DMS79 (cell line): ENCODE data around the gene EEF1AKMT2.
"Not testable (repeated sequence)": the region's sequence is repeated elsewhere in the genome, so short reads cannot be mapped to it uniquely, and the experiment has no call there.

Source experiments
- DNase-seq: peaks from one replicate; lab custom pipeline; 2025; lab: John Stamatoyannopoulos, UW

EEF1AKMT2 gene

DNA sequence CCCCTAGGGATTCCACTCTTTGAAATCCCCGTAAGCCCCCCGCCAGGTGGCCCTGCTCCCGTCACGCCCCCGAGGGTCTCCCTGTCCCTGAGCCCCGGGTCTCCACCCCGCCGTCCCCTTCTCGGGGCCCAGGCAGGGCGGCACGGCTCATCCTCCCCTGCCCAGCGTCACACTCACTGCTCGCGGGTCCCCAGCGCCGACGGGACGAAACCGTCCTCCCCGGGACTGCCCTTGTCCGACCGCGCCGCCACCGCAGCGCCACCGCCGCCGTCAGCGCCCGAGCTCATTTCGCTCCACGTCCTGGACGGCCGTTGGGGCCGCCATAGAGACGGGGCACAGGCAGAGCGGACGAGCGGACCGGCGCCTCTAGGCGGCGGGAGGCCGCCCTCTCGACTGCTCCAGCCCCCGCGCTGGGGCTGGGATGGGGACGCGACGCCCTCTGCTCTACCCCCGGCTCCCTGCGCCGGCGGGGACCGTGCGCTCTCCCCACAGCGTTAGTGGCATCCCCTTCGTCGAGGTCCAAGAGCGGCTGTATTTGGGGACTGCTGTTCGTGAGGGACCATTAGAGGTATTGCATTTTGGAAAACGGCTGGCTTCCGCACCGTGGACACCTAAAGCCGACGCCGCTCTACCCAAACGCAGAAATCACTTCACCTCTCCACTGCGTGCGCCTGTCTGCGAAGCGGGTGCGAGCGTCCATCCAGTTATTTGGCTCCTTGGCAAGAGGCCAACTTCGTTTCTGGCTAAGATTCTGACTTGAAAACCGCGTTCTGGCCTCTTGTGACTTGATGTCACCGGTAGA lies at the start of gene EEF1AKMT2:
Gene EEF1AKMT2, minus strand, starts transcription at position 341 of the 802 bp plus-strand sequence. Its CDS starts 54 bp downstream, at position 287.
- peak; percentile 38 for DNase-seq

DNA sequence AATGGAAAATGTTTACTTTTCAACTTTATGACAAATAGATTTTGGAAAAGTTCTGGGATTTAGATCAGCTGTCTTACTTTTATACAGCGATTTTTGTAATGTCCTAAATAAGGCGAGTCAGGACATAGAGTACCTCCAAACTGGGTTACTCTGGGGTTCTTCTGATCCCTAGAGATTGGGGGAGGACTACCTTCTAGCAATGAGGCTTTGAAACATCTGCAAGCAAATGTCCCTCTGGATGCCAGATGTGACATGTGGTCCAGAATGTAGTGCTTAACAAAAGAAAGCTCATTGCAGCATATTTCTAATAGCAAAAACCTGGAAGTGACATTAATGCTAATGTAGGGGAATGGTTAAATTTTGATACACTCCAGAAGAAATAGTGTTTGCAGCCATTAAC lies 46.0 kb upstream of the EEF1AKMT2 start:
- DNase-seq: no peak

DNA sequence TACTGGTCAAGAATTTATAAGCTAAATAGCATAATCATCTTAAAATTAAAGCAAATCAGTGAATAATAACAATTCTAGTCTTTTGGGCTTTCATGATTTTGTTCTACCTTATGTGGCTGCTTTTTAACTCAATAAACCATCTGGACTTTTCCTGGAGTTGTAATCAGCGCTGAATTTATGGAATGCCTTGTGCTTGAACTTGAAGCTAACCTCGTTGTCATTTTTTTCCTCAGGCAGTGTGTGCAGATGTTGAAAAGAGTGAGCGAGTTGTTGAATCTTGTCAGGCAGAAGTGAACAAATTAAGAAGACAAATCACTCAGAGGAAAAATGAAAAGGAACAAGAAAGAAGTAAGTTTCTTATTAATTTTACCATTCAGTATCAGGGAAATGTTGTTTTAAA lies 39.4 kb upstream of the EEF1AKMT2 start:
- no peak for DNase-seq

DNA sequence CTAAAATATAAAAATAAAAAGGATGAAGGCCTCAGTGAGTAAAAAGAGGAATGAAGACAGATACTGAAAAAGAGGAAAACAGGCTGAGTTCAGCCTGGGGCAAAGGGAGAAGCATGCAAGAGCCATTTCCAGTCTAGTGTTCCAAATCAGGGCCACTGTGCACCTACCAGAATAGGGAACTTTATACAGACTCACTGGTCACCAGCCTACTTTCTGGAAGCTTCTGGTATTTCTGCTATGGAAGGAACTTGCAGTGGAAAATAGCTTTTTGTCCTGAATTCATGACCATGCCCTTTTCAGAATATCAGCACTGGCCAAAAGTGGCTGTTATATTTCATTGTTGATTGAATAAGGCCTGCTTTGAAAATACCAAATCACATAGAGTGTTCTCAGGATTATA lies 38.8 kb upstream of the EEF1AKMT2 start:
- DNase-seq: no peak

DNA sequence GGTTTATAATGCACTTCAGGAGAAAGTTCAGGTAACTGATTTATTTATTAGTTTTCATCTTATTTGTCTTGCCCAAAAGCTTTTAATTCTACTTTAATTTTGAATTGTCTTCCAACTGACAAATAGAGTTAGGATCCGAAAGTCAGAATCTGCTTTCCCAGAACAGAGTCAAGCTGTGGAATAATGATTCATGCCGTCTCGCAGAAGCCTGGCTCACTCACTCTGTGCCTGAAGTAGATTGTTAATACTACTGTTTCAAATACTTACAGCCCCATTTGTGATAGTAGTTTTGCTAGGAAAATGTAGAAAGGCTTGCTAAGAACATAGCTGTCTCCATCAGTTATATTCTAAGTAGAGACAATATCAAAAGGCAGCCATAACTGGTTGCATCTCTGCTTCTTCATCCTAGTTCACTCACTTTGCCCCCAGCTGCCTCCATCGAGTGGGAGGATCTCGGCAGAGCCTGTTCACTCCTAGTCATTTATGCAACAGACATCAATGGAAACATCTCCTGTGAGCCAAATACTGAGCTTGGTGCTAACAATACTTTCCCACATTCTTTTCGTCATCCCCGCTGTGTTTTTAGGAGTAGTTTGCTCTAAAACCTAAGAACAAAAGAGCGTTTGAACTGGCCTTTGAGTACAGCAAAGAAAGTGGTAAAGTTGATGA lies 37.9 kb upstream of the EEF1AKMT2 start:
- no peak for DNase-seq

DNA sequence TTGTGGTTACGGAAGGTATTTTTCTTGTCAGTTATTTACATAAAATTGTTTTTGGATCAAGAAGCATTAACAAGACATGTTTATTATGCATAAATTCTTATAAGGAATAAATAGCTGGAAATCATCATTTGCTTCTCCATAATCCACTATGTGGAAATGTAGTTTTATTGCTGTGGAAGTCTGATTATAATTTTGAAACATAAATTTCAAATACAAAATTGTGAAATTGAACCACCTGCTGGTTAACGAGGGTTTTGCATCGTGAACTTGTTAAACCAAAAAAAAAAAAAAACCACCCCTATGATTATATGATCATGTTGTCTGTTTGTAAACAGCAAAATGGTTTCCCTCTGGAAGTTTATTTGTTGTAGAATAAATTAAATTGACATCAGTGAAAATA lies 35.8 kb upstream of the EEF1AKMT2 start:
- DNase-seq: no peak

DNA sequence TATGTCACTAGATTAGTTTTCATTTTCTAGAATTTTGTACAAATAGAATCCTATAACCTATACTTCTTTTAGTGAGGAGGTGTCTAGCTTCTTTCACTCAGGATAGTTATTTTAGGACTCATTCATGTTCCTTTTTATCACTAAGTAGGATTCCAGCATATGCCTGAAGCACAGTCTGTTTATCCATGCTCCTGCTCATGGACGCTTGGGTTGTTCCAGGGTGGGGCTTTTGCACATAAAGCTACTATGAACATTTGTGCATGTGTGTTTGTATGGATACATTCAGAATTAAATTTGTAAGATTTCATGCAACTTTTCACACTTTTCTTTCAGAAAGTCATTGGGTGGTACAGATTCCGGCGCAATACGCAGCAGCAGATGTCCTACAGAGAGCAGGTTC lies 34.6 kb upstream of the EEF1AKMT2 start:
- DNase-seq: no peak

DNA sequence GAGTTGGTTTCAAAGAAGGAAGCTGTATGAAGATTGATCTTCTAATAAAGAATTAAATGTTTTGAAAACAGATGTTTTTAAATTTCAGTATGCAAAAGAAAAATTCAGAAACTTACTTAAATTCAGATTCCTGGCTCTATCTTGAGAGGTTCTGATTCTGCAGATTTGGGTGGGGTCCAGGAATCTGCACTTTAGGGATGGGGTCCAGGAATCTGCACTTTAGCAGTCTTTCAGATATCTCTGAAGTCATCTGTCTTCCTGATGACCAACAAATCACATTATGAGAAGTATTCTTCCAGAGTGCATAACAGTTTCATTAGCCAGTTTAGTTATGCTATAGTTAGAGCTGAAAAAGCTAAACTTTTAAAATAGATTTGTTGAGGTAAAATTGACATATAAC lies 34.0 kb upstream of the EEF1AKMT2 start:
- DNase-seq: no peak

DNA sequence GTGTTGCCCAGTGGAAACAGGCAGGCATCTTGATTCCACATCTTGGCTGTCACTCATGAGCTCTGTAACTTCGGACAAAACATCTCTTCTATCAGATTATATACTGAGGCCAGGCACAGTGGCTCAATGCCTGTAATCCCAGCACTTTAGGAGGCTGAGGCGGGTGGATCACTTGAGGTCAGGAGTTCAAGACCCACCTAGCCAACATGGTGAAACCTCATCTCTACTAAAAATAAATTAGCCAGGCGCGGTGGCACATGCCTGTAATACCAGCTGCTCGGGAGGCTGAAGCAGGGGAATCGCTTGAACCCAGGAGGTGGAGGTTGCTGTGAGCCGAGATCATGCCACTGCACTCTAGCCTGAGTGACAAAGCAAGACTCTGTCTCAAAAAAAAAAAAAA lies 33.2 kb upstream of the EEF1AKMT2 start:
- not testable (repeated sequence) for DNase-seq

DNA sequence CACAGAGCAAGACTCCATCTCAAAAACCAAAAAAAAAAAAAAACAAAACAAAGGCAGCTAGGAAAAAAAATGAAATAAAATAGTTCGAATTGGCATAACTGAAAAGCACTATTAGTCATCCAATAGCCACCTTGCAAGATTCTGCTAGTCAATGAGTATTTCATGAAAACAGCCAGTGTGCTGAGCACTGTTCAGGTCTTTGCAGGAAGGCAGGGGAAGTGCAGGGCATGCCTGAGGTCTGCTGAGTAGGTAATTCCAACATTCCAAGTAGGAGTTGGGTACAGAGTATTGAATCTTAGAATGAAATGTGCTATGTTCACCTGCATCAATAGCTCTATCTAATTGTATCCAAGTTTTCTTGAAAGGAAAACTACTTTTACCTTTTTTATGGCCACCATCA lies 32.8 kb upstream of the EEF1AKMT2 start:
- no peak for DNase-seq

DNA sequence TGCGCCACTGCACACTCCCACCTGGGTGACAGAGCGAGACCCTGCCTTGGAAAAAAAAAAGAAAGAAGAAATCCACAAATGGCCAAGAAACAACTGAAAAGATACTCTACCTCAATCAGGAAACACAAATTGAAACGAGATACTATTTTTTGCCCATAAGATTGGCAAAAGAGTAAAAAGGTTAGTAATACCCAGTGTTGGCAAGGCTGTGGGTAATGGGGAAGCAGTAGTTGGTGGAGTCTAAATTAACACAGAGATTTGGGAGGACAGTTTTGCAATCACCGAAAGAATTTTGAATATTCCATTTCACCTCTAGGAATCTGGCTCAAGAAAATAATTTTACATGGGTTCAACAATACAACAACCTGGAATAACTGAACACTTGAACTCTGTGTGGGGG lies 29.8 kb upstream of the EEF1AKMT2 start:
- no peak for DNase-seq

DNA sequence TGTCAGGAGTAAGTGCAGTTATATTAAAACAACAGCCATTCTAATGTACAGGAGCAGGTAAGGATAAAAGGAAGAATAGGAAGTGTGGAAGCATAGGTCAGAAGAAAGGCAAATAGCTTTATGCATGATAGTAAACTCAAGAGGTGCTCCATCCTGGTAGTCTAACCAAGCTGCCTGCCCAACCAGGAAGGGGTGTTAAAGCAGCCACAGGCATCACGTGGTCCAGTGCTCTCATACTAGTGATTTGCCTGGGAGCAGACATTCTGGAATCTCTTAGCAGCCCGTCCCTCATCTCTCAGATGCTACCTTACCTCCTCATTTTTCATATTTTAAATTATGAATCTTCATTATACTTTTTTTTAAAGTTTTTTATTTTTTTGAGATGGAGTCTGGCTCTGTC lies 28.4 kb upstream of the EEF1AKMT2 start:
- peak; percentile 33 for DNase-seq

DNA sequence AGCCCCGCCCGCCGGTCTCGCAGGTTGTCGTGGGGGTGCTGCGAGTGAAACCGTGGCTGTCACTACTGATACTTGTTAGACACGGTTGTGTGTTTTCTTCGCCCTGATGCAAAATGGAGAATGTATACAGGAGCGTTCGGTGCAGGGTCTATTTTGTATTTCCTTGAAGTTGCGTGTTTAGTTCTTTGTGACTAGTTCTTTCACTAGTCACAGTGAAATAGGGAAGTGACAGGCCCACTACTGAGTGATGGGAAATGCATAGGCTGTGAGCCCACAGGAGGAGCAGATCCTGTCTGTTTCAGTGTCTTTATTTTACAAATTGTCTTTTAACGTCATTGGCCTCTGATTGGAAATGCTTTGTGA lies 10.6 kb upstream of the EEF1AKMT2 start:
- no peak for DNase-seq

DNA sequence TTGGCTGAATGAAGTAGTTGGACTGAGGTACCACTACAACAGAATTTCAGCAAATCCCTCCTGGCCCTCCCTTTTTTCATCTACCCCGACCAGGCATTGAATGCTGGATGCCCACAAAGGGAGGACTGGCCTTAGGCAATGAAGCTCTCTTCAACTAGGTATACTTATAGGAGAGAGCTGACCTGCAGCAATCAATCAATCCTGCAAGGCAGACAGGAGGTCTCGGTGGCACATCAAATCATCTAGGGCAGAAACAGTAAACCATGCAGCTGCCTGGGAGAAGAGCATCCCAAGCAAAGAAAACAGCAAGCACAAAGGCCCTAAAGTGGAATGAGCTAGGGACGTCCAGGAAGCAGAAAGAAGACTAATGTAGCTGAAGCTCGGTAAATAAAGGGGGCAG lies 7.5 kb upstream of the EEF1AKMT2 start:
- no peak for DNase-seq

DNA sequence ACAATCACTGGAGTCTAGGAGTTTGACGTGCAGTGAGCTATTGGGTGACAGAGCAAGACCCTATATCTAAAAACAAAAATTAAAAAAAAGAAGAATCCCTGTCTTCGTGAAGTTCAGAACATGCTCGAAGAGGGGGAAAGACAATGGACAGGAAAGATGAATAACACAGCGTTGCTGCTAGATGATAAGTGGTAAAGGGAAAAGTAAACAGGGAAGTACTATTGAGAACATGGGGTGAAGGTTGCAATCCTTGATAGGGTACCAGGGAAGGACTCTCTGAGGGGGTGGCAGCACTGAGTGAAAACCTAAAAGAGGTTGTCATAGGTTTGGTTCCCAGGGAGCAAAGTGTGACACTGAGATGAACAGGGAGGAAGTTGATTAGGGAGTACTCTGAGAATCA lies 7.1 kb upstream of the EEF1AKMT2 start:
- DNase-seq: no peak

DNA sequence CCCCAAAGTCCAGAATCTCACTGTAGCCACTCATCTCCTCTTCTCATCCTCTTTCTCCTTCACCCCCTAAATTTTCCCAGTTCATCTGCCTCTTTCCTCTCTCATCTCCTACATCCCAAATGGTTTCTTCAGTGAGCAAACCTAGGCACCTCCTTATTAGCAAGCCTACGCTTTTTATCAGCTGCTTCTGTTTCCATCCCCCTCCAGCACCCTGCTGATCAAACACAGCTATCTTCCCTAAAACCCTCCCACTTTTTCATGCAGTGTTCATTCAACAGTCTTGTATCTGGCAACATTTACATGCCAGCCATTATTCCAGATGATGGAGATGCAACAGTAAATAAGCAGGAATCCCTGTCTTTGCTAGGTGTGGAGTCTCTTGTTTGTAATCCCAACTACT lies 6.7 kb upstream of the EEF1AKMT2 start:
- DNase-seq: no peak

DNA sequence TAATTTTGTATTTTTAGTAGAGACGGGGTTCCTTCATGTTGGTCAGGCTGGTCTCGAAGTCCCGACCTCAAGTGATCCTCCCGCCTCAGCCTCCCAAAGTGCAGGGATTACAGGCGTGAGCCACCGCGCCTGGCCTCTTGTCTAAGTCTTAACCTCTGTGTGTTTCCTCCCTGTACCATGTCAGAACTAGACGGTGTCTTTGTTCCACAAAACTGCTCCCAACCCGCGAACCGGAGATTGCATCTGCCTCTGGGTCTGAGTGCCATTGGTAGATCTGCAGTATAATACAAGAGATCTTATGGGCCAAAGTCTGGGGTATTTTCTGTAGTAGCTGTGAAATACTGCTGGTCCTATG lies 1.3 kb upstream of the EEF1AKMT2 start:
- DNase-seq: no peak

DNA sequence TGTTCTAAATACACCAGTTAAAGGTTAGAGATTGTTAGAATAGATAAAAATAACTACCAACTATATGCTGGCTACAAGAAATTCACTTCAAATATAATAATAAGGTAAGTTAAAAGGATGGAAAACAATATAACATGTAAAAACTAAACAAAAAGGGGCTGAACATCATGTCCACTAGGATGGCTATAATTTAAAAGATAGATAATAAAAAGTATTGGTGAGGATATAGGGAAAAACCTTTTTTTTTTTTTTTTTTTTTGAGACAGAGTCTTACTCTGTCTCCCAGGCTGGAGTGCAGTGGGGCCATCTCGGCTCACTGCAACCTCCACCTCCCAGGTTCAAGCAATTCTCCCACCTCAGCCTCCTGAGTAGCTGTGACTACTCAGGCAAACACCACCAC lies 8.8 kb downstream of the EEF1AKMT2 start:
- not testable (repeated sequence) for DNase-seq

DNA sequence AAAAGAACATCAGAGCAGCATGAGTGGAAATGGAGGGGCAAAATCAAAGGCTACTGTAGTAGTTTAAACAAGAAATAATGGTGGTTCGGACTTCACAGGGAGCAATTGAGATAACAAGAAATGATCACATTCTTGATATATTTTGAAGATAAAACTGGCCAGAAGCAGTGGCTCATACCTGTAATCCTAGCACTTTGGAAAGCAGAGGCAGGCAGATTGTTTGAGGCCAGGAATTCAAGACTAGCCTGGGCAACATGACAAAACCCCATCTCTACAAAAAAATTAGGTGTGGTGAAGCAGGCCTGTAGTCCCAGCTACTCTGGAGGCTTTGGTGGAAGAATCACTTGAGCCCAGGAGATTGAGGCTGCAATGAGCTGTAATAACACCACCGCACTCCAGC lies 22.9 kb downstream of the EEF1AKMT2 start:
- no peak for DNase-seq

DNA sequence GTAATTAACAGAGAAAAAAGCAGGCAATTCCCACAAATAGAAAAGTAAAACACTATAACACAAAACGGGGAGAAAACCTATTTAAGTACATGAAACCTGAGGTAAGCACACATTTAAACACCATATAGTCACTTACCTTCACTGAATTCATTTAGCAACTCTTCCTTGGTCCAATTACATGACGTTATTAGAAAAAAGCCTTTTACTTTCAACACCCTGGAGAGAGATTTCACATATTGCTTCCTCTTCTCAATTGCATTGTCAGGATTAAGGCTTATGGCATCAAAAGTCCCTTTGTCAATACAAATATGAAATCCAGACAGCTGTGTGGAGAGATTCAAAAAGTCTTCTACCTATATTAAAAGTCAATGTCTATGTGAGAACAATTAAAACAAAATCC lies 26.4 kb downstream of the EEF1AKMT2 start:
- DNase-seq: no peak

DNA sequence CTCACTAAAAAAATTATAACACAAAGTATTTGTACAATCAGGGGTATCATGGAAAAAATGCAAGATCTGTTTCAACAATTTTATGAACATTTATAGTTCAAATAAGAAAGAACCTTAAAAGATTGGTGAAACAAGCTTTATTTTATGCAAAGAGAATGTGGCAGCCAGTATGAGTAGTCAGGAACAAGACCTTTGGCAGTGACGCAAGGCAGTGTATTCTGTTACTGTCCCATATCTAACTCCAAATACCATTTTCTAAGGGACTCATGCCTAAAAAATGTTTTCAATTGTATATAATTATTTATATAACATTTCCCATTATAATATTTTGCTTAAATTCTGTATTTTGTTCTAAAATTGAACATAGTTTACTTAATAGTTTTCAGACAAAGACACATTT lies 28.4 kb downstream of the EEF1AKMT2 start:
- no peak for DNase-seq

DNA sequence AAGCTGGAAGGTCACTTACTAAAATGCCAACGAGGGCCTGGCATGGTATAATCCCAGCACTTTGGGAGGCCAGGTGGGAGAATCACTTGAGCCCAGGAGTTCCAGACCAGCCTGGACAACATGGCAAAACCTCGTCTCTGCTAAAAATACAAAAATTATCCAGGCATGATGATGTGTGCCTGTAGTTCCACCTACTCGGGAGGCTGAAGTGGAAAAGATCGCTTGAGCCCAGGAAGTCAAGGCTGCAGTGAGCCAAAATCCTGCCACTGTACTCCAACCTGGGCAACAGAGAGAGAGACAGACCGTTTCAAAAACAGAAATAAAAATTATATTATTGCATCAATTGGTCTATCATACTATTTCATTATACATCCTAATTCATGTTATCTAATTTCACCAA lies 29.4 kb downstream of the EEF1AKMT2 start:
- DNase-seq: no peak

DNA sequence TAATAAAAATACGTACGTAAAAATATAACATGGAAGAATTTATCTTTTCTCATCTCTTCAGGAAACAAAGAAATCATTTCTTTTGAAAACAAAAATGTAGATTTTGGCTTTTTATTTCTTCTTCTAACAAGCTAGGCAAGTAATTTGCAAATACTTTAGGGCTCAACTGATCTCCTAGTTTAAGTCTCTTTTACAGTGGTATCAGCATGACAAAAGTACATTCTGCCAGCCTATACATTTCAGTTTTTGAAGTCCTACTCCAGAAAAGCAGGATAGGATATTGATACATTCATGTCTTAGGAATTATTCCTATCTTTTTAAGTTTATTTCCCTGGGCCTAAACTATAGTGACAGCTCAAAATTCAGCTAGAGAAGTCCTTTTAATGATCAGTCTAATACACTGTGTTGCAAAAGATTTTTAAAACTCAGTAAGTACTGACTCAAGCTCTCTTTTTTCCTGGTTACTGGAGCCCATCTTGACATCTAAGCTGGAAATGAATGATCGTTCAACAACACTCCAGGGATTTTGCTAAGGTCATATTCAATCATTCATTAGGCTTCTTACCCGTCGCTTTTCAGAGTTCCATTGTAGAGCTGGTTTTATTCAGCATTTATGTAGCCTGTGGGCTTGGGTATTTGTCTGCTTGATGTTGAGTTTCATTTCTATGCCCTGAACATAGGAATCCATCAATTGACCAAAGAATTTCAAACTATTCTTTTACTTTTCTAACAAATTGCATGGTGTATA lies 35.4 kb downstream of the EEF1AKMT2 start:
- no peak for DNase-seq
